Common myeloid progenitor, CD34-positive (primary cell): ENCODE measurements around the gene TCTA.

ENCODE experiments used
- CTCF ChIA-PET: fragments of 350-600 bp; sonication (Branson Sonifier 250); formaldehyde crosslinking; loops from one replicate; lab custom pipeline; 2021; ENCODE audit warnings: antibody characterized with exemption; lab: Charles Lee
- POLR2A ChIA-PET: fragments of 350-600 bp; sonication (Branson Sonifier 250); formaldehyde crosslinking; loops from one replicate; lab custom pipeline; 2021; ENCODE audit warnings: antibody characterized with exemption; lab: Charles Lee
- DNase-seq, 3 donors: peaks; one replicate each; pipeline versions ENCODE4 v3.0.0 to v3.0.0-alpha.2; 2013
- H3K27ac ChIP-seq, 2 experiments: 1 replicate in 1 of 2; 2 replicates in 1 of 2; pipeline ENCODE4 v1.7.0; 2013; ENCODE audit warnings: inconsistent platforms in 2 of 2, low read length in 2 of 2, mild to moderate bottlenecking in 2 of 2, low read depth in 1 of 2, moderate library complexity in 1 of 2; ENCODE audit not compliant: severe bottlenecking in 2 of 2, insufficient read depth in 1 of 2, poor library complexity in 1 of 2
- H3K27me3 ChIP-seq, 5 experiments: replicated peaks in 2 of 5; 1 replicate in 3 of 5; 2 replicates in 2 of 5; pipeline versions ENCODE4 v1.6.1 to v1.7.0; 2013; ENCODE audit warnings: low read length in 4 of 5, mild to moderate bottlenecking in 2 of 5, moderate library complexity in 2 of 5, inconsistent platforms in 1 of 5; ENCODE audit not compliant: insufficient read depth in 5 of 5, control insufficient read depth in 4 of 5
- H3K36me3 ChIP-seq, 4 experiments: 1 replicate in 2 of 4; 2 replicates in 2 of 4; pipeline versions ENCODE4 v1.6.1 to v1.7.0; 2013; ENCODE audit warnings: low read length in 3 of 4, control low read depth in 1 of 4, mild to moderate bottlenecking in 1 of 4; ENCODE audit not compliant: control insufficient read depth in 4 of 4, insufficient read depth in 4 of 4
- H3K4me1 ChIP-seq, 4 experiments: 1 replicate in 3 of 4; 2 replicates in 1 of 4; pipeline versions ENCODE4 v1.6.1 to v1.7.1; 2013; ENCODE audit warnings: low read length in 3 of 4, mild to moderate bottlenecking in 3 of 4, control low read depth in 1 of 4, inconsistent platforms in 1 of 4, moderate library complexity in 1 of 4; ENCODE audit not compliant: control insufficient read depth in 4 of 4, insufficient read depth in 4 of 4; ENCODE audit errors: control extremely low read depth in 1 of 4
- H3K4me3 ChIP-seq, 7 experiments: 1 replicate in 4 of 7; 2 replicates in 3 of 7; pipeline versions ENCODE4 v1.5.1 to v1.7.0; 2013; ENCODE audit warnings: mild to moderate bottlenecking in 7 of 7, low read length in 6 of 7, moderate library complexity in 6 of 7, inconsistent platforms in 2 of 7, low read depth in 2 of 7, control low read depth in 1 of 7; ENCODE audit not compliant: insufficient read depth in 4 of 7, control insufficient read depth in 1 of 7; ENCODE audit errors: extremely low read depth in 1 of 7
- H3K9me3 ChIP-seq, 5 experiments: 1 replicate in 4 of 5; 2 replicates in 1 of 5; pipeline versions ENCODE4 v1.6.1 to v1.7.1; 2013; ENCODE audit warnings: low read length in 4 of 5, mild to moderate bottlenecking in 2 of 5, inconsistent platforms in 1 of 5, low read depth in 1 of 5, moderate library complexity in 1 of 5; ENCODE audit not compliant: control insufficient read depth in 4 of 5, insufficient read depth in 2 of 5; ENCODE audit errors: control extremely low read depth in 1 of 5
- WGBS: methylation state at CpG from one replicate; pipeline ENCODE4 v1.1.5; 2013; ENCODE audit not compliant: insufficient coverage; 5-methylcytosine and 5-hydroxymethylcytosine counted together

The TCTA gene

GRCh38 chr3:49383387-49383786 lies 28.8 kb upstream of the TCTA start:
- Histone ChIP-seq H3K4me3 (no peak overlapping the region), H3K27ac (no peak overlapping the region), H3K9me3 (peaks cover 0 to 3% (median 0%) of the 10 kb centered on the region in 5 experiments), H3K27me3 (no peaks in the 10 kb centered on the region), H3K36me3 (peaks cover 0 to 11% (median 5%) of the 10 kb centered on the region in 4 experiments), H3K4me1 (peaks cover 9 to 14% (median 13%) of the 10 kb centered on the region in 4 experiments)
- 100% methylated on average over 1 of the region's 5 CpGs for WGBS
- DNase-seq, result no peak
- CTCF ChIA-PET, result interaction anchor here (0.6 kb wide), 2 partner anchors 36 to 42 kb away, joined by 3 to 4 read pairs; no protein-coding TSS in a partner anchor
- POLR2A ChIA-PET, result interaction anchor here (1.1 kb wide), 1 partner anchor 10 kb away, joined by 3 read pairs; no protein-coding TSS in a partner anchor

DNA sequence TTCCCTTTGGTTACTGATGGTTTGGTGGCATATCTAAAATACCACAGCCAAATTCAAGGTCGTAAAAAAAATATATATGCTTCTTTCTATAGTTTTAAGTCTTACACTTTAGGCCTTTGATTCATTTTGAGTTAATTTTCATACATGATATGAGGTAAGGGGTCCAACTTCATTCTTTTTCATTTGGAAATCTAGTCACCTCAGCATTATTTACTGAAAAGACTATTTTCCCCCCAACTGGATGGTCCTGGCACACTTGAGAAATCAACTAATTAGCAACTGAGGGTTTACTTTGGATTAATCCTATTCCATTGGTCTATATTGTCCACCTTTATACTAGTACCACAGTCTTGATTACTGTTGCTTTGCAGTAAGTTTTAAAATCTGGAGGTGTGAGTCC lies 26.6 kb upstream of the TCTA start:
- Histone ChIP-seq H3K4me1 (peaks cover 9 to 14% (median 13%) of the 10 kb centered on the region in 4 experiments), H3K27me3 (no peaks in the 10 kb centered on the region), H3K9me3 (no peaks in the 10 kb centered on the region), H3K36me3 (peaks cover 0 to 13% (median 6%) of the 10 kb centered on the region in 4 experiments), H3K4me3 (no peak overlapping the region), H3K27ac (no peak overlapping the region)
- no peak for DNase-seq
- ChIA-PET POLR2A (interaction anchor here (1.0 kb wide), 1 partner anchor 12 kb away, joined by 3 read pairs; no protein-coding TSS in a partner anchor), CTCF (interaction anchor here (0.9 to 1.8 kb wide), 2 partner anchors 13 to 23 kb away, joined by 3 to 4 read pairs; no protein-coding TSS in a partner anchor)
- WGBS, result no CpG with 5 or more reads among the region's 1 CpG

GRCh38 chr3:49386056-49386756 lies 26.0 kb upstream of the TCTA start:
- H3K4me3 ChIP-seq, result peak overlapping the region in 2 of 7 experiments; percentile 38 to 48
- no peak overlapping the region for H3K27ac ChIP-seq
- CTCF ChIA-PET, result interaction anchor here (0.9 to 1.8 kb wide), 2 partner anchors 13 to 22 kb away, joined by 3 to 4 read pairs; no protein-coding TSS in a partner anchor
- no peaks in the 10 kb centered on the region for H3K9me3 ChIP-seq
- DNase-seq, result peak in 2 of 3 donors; percentile 34 to 37
- POLR2A ChIA-PET, result interaction anchor here (1.0 kb wide), 1 partner anchor 13 kb away, joined by 3 read pairs; no protein-coding TSS in a partner anchor
- WGBS, result 58% methylated on average over 6 of the region's 11 CpGs
- peaks cover 0 to 13% (median 6%) of the 10 kb centered on the region in 4 experiments for H3K36me3 ChIP-seq
- peaks cover 9 to 14% (median 13%) of the 10 kb centered on the region in 4 experiments for H3K4me1 ChIP-seq
- no peaks in the 10 kb centered on the region for H3K27me3 ChIP-seq

- peaks cover 0 to 13% (median 6%) of the 10 kb centered on the region in 4 experiments for H3K36me3 ChIP-seq
- H3K27me3 ChIP-seq, result no peaks in the 10 kb centered on the region
- peaks cover 9 to 14% (median 13%) of the 10 kb centered on the region in 4 experiments for H3K4me1 ChIP-seq
- ChIA-PET POLR2A (no interaction called here), CTCF (interaction anchor here (1.4 to 2.0 kb wide), 3 partner anchors 15 to 48 kb away, joined by 3 to 8 read pairs (median 7); partner anchors contain the start of gene USP4)
- no peak overlapping the region for H3K27ac ChIP-seq
- H3K4me3 ChIP-seq, result no peak overlapping the region
- DNase-seq, result no peak
- 86% methylated on average over 1 of the region's 2 CpGs for WGBS
- H3K9me3 ChIP-seq, result no peaks in the 10 kb centered on the region
These were observed 24.5 kb upstream of the TCTA start for GRCh38 chr3:49387721-49388120.

DNA sequence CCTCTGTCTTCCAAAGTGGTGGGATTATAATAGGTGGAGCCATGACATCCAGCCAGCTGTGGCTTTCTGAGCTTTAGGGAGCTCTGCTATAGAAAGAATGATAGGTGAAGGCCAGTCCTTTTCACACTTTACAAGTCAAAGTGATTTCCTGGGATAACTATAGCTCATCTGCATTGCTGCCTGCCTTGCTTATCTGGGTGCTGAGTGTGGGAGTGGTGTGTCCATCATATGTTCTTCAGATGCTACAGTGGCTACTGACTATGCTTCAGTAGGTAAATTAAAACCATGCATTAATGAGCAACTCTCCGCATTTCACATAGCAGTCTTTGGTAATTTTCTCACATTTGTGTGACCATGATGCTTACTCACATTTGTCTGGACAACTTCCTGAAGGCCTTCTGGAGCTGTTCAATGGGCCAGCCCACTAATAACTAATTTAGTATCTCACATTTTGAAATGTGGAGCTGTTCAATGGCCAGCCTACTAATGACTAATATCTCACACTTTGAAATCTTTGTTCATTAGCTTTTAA lies 23.9 kb upstream of the TCTA start:
- CTCF ChIA-PET, result interaction anchor here (1.0 to 2.0 kb wide), 6 partner anchors 11 to 49 kb away, joined by 3 to 8 read pairs (median 4); partner anchors contain the start of gene USP4
- POLR2A ChIA-PET, result interaction anchor here (1.0 to 1.4 kb wide), 2 partner anchors 15 to 16 kb away, joined by 3 read pairs; no protein-coding TSS in a partner anchor
- H3K27me3 ChIP-seq, result no peaks in the 10 kb centered on the region
- H3K4me3 ChIP-seq, result no peak overlapping the region
- no peak overlapping the region for H3K27ac ChIP-seq
- no peaks in the 10 kb centered on the region for H3K9me3 ChIP-seq
- peaks cover 0 to 13% (median 6%) of the 10 kb centered on the region in 4 experiments for H3K36me3 ChIP-seq
- WGBS, result 100% methylated on average over 1 of the region's 1 CpG
- no peak for DNase-seq
- peaks cover 9 to 14% (median 13%) of the 10 kb centered on the region in 4 experiments for H3K4me1 ChIP-seq

- H3K9me3 ChIP-seq, result no peaks in the 10 kb centered on the region
- POLR2A ChIA-PET, result interaction anchor here (0.5 to 1.4 kb wide), 5 partner anchors 15 to 400 kb away, joined by 3 to 6 read pairs (median 4); no protein-coding TSS in a partner anchor
- peaks cover 9 to 14% (median 13%) of the 10 kb centered on the region in 4 experiments for H3K4me1 ChIP-seq
- H3K4me3 ChIP-seq, result no peak overlapping the region
- no peak overlapping the region for H3K27ac ChIP-seq
- DNase-seq, result no peak
- CTCF ChIA-PET, result interaction anchor here (1.2 to 2.0 kb wide), 5 partner anchors 9 to 50 kb away, joined by 3 to 8 read pairs (median 4); partner anchors contain the start of gene USP4
- no peaks in the 10 kb centered on the region for H3K27me3 ChIP-seq
- 100% methylated on average over 2 of the region's 6 CpGs for WGBS
- peaks cover 0 to 13% (median 7%) of the 10 kb centered on the region in 4 experiments for H3K36me3 ChIP-seq
These were observed 22.9 kb upstream of the TCTA start for GRCh38 chr3:49389297-49389696.
